NCI-H187 (cell line): ENCODE measurements around the gene STARD13.
"Not testable (repeated sequence)": the region's sequence is repeated elsewhere in the genome, so short reads cannot be mapped to it uniquely, and the experiment has no call there.

Experiments used
- DNase-seq, 2 experiments: peaks; one replicate each; lab custom pipeline; 2025; lab: John Stamatoyannopoulos, UW

The STARD13 gene

DNA sequence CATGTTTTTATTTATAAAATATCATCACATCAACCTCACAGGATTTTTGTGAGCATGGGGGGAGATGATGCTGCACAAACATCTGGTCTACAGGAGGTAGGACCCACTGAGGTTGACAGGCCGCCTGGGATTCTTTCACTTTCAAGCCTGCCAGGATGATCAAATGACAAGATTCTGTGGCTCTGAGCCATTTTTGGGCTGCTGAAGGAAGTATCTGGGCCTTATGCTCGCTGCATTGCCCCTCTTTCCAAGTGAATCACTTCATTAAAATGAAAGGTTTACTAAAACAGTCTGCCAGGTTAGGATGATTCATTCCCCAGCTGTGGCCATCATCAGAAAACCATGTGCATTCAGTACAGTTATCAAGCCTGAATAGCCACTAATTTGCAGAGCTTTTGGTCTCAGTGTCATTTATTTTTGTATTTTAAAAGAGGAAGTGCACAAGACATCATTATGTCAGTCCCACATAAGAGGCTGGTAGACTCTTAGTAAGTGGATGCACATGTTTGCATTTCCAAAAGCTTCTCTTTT is 34.4 kb downstream of the STARD13 start:
- DNase-seq, result no peak

DNA sequence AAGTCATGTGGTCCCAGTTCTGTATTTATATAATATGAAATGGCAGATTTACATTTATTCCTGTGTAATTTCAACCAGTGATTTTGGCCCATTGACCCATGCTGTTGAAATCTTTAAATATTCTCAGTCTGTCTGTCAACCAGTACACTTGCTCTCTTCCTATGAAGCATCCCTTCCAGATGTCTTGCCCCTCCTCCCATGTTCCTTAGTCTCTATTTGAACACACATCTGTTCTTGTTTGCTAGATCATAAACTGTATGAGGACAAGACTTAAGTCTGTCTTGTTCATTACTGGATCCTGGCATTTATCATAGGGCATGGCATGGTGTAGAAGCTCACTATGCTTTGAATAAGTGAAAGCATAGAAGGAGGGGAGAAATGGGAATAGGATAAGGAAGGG is 34.9 kb downstream of the STARD13 start:
- no peak for DNase-seq

DNA sequence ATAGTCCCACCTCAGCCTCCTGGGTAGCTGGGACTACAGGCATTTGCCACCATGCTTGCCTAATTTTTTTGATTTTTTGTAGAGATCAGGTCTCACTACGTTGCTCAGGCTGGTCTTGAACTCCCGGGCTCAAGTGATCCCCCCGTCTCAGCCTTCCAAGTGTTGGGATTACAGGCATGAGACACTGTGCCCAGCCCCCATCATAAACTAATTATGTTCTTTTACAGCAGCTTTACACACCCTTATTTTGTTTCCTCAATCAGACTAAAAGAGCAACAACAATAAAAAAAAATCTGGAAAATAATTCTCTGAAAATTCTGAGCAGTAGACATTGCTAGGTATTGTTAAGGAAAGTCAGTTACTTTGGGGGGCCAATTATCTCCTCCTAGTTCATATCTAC is 35.7 kb downstream of the STARD13 start:
- no peak for DNase-seq

DNA sequence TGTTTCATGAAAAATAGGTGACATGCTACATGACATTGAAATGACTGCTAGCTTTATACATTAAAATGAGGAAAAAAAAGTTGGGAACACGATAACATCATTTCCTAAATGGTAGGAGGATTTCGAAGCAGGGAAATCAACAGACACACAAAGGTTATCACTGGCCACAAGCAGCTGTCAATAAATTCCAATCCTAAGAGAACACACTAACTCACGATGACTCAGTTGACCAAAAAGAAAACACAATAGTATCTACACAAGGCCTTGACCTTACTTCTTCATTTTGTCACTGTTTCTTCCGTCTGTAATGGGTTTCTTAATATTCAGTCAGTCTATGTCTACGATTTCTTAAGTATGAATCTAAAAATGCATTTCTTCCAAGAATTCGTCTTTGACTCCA is 36.5 kb downstream of the STARD13 start:
- no peak for DNase-seq

DNA sequence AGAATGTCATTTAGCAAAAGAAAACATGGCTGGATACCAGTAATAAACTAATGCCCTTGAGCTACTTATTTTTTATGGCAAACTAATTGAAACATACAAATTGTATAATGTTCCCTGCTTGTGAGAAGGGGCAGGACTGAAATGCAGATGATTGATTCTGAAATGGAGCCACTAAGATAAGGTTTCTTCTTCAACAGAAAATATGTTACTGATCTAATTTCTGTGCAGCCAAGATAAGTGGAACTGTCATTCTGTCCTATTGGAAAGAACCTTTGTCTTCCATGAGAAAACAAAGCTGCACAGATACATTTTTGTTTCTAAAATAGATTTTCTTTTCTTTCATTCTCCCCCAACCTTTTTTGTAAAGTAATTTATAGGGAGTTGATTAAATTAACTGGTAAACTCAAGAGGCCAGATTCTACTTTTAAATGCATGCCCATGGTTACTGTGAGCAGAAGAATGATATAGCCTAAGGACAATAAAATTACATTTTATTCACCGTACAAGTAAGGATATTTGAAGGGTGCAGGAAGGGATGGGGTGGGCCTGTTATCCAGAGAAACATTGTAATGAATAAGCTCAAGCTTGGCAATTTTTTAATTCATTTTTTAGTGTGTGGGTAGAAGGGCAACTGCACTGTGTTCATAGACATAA is 39.9 kb downstream of the STARD13 start:
- DNase-seq, result no peak

DNA sequence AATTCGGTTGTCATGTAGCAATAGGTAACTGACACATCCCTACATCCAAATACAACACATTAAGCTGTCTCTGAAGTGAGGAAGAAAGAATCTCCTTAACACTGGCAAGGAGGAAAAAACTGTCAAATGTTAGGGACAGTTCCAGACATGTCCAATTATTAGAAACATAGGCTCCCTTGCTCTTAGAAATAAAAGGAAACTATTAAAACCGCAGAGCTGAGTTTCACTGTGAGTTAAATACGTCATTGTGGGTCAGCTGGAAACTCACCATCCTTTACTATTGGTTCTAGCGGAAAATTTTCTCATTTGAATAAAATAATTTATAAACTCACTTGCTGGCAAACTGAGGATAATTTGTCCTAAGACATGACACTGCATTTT is 40.7 kb downstream of the STARD13 start:
- no peak for DNase-seq

DNA sequence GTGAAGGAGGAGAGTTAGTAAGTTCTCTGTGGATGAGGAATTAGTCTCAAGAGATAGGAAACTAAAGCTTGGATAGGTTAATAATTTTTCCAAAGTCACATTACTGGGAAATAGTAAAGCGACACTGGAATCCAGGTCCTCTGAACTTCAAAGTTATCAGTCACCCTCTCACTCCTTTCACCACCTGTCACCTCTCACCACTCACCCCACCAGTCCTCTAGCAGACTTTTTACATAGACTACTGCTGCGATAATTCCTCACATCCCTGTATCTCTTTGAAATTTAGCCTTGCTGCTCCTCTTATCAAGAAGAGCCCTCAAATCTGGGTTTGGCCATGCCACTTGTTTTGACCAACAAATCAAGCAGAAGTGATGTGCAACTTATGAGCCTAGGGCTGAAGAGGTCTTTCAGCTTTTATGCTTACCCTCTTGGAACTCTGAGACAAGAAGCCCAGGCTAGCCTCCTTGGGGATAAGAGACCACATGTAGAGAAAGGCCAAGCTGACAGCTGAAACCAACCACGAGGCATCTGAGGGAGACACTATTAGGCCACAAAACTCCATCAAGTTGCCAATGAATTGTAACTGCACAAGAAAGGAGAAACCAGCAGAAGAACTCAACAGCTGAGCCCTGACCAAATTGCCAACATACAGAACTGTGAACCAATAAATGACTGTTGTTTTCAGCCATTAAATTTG is 41.2 kb downstream of the STARD13 start:
- DNase-seq, result no peak

DNA sequence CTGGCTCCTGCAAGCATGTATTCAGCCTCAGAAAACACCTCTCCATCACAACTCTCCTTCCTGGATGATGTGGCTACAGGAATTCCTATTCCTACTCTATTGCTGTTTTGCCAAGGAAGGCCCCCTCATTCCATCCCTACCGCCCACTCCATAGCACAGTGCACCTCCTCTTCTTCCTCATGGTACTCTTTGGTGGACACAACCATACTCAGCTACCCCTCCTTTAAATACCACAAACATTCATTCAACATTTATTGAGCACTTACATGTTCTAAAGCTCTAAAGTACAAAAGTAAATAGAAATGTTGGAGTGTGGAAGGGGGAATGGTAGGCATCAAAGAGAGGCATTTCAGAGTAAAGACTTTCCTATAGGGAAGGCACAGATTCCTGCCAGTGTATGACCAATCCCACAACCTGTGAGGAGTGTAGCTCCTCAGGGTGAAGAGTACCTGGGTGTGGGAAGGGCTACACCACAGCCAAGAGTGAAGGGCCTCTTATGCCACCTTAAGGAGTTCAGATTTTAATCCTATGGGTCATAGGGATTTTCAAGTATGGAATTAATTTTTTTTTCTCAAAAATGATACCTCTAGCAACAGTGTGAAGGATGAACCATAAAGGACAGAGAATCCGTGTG is 42.5 kb downstream of the STARD13 start:
- DNase-seq, result no peak

DNA sequence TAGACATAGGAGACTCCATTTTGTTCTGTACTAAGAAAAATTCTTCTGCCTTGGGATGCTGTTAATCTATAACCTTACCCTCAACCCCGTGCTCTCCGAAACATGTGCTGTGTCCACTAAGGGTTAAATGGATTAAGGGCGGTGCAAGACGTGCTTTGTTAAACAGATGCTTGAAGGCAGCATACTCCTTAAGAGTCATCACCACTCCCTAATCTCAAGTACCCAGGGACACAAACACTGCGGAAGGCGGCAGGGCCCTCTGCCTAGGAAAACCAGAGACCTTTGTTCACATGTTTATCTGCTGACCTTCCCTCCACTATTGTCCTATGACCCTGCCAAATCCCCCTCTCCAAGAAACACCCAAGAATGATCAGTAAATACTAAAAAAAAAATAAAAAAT is 43.2 kb downstream of the STARD13 start:
- not testable (repeated sequence) for DNase-seq

DNA sequence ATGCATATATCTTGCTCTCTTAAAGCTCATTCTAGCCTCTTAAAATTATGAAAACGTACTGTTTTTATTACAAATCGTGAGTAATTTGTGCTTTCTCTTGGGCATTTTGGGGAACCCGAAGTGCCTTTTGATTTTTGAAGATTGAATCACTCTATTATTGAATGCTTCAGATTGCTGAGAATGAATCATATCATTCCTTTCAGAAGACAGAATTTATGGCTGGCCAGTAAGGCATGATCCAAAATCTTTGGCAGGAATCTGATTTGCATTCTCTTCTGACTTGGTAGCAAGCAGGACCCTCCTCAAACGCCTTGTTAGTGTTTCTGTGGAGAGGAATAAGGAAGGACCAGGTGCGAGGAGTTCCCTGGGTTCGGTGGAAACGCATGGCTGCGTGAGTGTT is 49.5 kb downstream of the STARD13 start:
- DNase-seq, result no peak

DNA sequence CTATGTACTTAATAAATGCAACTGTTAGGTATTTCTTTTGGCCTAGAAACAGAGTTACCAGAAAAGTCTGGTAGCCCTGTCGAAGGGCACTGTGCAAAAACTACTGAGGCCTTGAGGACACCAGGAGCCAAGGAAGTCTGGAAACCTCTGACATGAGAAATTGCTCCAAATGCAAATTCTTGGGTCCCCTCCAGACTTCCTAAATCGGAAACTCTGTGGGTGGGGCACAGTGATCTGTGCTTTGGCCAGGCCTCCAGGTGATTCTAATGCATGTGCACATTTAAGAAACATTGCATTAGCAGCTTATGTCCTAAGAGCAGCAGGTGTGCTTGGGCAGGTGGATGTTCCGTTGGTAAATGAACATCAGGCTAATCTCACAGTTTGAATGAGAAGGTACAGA is 50.0 kb downstream of the STARD13 start:
- DNase-seq, result no peak

DNA sequence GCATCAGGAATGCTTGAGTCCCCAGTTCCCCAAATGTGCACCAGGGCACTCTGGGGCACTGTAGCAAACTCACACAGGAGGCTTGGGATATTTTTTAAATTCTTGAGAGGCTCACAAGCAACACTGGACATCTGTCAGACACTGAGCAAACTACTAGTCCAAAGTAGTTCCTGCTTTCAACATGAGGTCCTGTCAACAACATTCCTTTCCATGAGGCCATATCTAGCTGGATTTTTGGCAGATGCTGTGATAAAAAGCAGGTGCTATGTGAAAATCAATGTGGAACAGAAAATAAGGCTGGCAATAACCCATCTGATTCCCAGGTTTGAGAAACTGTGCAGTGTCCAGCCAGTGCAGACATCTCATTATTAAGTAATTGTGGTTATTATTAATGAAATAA is 50.5 kb downstream of the STARD13 start:
- DNase-seq, result no peak

DNA sequence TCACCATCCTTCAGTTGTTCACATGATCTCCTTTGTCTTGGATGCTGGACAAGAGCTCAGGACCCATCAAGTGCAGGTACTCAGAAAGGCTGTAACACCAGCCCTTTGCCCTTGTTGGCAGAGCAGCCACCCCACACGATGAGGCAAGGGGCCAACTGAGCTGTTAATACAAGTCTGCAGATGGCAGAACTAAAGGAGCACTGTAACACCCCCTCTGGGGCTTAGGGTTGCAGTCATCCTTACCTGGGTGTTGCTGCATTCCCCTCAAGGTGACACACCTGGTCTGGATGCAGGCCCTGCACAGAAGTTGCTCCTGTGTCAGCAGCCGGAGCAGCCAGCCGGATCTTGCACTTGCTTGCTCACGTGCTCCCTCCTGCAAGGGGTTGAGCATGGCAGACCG is 52.0 kb downstream of the STARD13 start:
- no peak for DNase-seq

DNA sequence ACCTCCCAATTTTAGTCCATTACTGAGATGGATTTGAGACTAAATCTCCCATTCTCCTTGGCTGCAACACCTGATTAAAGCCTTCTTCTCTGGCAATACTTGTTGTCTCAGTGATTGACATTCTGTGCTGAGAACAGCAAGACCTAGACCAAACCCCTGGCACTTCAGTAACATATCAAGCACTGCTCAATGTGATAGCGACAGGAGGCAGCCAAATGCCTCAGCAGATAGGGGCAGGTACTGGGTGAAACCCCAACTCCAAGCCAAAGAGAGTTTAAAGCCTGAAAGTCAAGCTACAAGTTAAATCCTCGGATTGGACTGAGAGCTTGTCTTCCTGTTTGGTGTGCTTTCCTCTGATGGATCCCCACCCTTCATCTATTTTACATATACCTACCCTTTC is 52.7 kb downstream of the STARD13 start:
- DNase-seq, result no peak

DNA sequence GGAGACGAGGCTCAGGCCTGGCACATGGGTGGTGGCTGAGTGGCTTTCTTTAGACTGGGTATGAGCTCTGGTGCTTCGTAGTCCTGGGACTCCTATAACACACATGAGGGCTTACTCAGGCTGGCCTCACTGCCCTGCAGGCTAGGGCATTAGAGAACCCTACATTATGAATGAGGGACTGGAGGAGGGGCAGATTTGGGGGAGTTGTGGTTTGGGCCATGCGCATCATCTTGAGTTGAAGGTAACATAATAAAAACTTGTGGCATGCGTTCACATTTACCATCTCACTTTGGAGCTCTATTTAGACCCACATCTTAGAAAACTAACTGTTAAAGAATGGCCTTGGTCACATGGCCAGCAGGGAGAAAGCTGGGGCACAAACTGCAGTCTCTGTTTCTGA is 54.2 kb downstream of the STARD13 start:
- no peak for DNase-seq

DNA sequence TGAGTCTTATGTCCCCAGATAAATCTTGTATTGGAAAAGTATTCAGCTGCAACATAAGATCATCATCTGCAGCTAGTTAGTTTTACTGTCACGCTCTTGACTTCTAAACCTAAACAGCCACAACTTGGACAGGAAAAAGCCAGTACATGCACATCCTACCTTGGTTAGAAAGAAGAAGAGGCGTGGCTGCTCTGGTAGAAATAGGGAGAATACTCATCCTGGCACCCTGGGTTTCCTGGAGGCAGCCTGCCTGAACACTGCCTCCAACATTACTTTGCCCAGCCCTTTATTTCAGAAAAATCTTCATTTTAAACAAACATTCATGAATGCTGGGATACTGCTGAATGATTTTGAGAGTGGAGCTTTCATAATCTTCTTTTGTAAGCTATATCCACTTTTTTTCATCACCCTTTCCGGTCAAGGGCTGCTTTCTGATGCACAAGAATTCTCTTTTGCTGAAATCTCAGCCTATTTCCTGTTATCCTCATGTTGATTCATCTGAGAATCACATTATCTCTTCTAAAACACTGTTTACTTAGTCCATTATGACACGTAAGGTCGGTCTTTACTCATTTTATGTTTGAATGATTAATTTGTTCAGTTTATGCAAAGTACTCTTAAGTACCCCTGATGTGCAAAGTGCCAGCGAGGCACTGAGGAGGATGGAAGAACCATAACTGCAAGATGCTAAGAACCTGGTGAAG is 55.2 kb downstream of the STARD13 start:
- DNase-seq, result no peak

DNA sequence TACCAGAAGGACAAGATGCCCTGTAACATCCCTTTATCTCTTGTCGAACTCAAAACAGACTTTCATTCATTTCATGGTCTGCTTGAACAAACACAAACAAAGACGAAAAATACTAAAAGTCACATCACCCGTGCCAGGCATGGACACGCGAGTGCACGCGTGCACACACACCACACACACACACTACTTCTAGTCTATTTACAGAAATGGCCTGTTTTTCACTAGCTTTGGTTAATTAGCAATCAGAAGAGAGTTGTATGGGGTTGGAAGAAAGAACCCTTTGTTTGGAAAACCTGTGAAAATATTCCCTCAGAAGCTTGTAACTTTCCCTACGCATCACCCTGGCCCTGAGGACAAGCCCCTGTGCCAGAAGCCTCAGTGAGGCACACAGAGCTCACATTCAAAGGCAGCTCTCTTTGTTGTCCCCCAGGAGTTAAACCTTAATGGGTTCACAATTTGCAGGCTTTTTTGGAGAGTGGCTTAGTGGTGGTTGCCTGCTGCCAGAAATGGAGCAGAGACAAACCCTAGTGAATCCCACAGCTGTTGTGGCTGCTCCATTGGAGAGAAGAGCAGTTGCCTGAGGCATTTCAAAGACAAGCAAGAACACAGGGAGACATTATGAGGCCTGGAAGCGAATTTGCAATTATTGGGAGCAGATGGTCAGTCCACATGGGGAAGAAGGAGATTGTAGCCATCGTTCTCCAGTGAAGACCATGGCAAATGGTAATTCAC is 55.9 kb downstream of the STARD13 start:
- DNase-seq, result no peak

DNA sequence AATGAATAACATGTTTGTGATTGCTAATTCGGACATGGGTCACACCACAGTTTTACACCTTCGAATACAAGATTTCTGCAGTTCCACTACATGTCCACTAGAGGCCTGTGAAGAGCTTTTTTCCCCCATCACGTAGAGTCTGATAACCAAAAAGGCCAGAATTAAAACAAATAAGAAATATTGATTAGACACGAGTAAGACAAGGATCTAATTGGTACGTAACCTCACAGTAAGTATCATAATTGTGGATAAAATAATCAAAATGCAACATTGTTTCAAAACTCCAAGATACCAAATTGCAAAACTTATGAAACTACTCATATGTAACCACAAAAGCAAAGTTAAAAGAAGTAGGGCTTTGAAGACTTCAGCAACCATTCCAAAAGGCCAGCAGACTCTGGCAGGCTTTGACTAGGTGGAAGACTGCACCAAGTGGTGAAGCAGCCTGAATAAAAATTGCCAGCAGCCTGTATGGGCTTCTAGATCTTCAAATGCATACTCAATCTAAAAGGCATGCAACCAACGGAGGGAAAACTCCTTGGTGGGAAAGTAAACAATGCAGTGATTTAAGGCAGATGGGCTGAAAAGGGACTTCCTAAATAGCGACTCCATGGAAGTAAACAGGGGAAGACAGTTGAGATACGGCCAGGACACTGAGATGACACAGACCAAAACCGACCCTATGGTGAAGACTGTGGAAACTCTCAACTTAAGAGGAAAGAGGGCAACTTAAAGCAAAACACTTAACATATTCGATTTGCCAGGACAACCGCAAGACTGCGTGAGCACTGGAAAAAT is 56.7 kb downstream of the STARD13 start:
- no peak for DNase-seq

DNA sequence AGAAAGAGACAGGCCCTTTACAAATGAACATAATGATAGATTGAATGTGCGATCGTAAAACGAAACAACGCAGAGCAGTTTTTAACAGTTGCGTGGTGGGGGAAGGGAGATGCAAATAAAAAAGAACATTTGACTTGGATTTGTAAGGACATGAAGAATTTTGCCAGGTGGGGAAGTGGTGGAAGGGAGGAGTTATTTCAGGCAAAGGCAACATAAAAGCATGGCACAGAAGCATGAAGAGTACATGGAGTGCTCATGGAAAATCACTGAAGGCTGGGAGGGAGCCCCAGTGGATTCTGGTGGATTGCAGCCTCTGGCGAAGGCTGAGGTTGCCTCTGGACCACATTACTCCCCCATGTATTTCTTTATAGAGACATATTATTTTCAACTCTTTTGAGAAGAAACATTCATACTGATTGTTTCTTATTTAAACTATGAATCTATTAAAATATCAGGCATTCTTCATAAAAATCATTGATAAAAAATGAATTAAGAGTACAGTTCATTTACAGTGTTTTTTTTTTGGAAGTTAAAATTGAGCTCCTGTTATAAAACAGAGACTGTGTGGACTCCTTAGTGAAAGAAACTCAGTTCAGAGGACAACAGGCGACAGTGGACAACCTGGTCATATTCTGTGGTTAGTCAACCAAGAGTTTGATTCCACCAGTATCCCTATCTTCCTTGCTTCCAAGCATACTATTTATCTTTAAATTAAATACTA is 57.5 kb downstream of the STARD13 start:
- DNase-seq, result no peak

DNA sequence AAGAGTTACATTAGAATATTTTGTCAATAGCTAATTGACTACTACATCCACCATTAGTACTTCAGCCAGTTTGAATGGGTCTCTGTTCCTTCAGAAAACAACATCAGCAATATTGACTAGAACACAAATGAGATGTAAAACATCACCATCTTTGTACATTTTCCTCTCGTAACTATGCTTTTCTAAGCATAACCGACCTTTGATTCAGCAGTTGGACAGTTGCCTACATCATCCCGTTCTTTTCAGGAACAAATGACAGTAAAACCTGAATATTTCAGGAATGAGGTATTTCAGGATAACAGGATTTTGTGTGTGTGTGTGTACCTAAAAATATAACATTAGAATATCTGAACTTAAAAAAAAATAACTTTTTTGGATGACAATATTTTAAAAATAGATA is 60.9 kb downstream of the STARD13 start:
- DNase-seq, result no peak

DNA sequence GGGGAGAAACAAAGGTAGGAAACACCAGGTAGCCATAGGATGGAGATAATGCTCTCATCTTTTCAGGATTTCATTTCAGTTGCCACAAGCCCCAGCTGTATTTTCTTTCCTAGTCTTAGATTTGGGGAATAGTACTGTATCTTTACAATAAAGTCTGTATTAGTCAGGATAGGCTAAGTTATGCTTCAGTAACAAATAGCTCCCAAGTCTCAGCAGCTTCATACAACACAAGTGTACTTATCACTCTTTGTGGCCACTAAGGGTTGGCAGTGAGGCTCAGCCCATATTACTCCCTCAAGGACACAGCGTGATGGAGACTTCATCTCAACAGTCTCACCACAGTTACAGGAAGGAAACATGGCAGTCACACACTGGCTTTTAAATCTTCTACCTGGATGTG is 61.4 kb downstream of the STARD13 start:
- no peak for DNase-seq
